ENCODE measurements around the gene PRRG3.

The PRRG3 gene

DNA sequence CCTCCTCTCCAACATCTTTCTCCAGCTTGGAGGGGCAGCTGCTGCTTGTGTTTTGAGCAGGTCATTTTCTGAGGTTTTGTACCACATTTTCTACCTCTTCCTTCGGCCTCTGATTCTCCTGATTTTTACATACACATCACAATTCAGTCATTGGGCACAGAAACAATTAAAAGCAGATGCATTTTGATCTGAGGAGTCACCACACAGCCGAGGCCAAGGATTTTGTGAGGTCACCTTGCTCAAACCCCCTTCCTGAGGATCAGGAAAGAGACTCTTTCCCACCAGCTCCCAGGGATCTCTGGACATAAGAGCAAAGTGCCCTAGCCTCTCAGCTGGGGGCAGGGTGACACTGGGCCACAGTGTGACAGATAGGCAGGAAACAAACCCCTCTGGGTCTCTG is 15.2 kb downstream of the PRRG3 start:
- DNase-seq = no peak

DNA sequence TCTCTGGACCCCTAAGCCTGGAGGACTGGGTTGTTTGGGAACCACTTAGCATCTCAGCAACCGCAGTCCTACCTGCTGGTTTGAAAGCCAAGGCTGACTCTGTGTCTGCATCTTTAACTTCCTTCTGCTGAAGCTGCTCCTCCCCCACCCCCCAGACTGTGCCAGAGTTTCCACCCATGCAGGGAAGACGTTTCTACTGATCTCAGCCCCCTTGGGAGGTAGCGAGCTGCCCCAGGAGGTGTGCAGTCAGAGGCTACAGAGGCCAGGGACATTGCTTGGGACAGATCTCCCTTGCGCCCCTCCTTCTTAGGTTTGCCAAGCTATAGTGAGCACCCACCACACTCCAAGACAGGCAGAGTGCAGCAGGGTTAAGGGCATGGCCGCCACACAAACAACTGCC is 15.9 kb downstream of the PRRG3 start:
- no peak for DNase-seq

DNA sequence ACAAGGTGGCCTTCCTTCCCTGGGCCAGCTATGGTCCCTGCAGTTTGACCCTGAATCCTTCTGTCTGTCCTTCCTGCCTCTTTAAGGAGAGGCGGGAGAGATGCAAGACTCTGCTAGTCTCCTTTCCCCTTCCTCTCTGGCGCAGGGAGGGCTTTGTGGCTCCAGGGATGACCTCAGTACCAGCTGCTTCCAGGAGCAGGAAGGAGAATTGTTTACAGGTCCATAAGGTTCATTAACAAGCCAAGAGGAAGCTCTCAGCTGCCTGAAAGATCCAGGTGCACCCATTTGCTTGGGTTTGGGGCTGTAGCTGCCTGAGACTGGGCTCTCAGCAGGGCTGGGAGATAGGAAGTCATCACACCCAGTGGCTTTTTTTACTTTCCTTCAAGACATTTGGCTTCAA is 16.5 kb downstream of the PRRG3 start:
- DNase-seq = no peak

DNA sequence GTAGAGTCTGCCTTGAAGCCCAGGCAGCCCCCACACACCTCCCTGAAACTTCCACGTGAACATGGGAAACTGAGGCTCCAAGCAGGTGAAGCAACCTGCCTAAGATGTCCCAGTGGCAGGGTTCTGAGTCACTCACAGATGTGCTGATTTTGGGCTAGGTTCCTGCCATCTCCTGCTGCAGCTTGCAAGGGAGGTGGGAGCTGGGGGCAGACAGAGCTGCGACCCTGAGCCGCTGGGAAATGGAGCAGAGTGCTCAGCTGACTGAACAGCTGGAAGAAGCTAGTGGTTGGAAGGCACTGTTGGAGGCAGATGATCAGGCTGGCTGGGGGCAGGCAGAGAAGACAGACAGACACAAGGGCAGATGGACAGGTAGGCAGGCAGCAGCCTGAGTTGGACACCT is 17.0 kb downstream of the PRRG3 start:
- DNase-seq = no peak

DNA sequence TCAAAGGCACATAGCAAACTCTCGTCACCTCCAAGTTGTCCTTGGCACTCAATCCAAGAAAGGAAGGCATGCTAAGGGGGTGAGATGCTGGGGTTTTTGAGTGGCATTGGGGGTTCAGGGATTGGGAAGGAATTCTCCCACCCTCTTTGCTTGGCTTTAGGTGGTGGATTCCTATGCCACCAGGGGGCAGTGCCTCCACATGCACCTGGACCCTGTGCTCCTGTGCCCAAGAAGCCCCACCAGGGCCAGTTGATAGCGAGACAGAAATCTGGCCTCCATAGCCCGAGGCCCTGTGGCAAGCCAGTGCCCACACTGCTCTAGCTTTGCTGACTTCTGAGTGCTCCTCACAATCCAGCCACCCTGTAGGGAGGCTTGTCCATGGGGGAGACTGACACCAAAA is 18.6 kb downstream of the PRRG3 start:
- no peak for DNase-seq

DNA sequence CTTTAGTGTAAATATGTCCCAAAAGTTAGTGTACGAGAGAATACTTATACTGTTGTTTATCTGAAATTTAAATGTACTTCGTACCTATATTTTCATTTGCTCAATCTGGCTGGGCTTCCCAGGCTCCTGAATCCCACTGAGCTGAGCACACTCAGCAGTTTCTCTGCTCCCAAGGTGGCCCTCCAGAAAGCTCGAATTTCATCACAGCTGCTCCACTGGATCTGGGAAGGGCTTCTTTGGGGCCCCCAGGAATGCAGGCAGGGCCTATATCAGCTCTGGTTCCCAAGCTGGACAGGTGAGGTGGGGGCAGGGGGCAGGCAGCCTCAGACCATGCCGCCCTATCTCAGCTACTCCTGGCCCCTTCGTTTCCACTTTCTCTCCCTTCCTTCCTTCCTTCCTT is 19.1 kb downstream of the PRRG3 start:
- DNase-seq = no peak

DNA sequence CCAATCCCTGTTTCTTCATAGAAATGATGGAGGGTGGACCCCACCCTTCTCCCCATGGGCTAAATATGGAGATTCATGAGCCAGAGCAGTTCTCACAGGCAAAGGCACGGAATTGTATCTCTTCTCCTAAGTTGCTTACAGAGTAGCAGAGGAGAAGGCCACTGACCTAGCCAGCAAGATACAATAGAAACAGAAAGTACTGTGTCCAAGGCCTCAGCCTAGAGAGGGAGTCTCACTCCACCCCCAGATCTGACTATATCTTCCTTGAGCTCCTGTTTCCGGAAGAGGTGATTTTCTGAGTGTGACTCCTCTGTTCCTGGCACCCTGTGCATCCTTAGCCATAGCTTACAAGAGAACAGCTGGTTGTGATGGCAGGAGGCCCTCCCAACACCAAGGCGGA is 20.5 kb downstream of the PRRG3 start, which contains the start of gene FATE1:
Gene FATE1, plus strand, starts transcription at position 284 of the 400 bp plus-strand sequence. Its CDS starts 85 bp downstream, at position 369.
- no peak for DNase-seq

DNA sequence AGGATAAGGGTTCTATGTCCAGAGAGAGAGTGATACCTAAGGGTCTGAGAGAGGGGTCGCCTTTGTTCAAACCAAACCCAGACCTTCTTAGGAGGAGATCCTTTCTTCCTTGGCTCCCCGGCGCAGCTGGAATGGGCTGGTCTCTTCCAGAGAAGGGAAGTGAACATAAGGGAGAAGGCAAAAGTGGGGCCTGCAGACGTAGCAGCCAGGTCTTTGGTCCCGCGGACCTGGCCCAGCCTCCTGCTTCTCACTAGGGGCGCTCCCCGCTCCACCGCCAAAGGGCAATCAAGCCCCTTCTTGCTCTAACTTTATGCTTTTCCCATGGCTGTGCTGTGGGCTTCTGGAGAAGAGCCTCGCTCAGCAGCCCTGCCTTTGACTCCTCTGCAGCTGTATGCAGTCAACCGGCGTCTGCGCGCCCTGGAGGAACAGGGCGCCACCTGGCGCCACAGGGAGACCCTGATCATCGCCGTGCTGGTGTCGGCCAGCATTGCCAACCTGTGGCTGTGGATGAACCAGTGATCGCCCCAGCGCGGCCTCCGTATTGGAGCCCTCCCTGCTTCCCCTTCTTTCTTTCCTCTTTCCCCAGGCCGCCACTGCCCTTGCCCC is 27.1 kb downstream of the PRRG3 start:
- DNase-seq = no peak

DNA sequence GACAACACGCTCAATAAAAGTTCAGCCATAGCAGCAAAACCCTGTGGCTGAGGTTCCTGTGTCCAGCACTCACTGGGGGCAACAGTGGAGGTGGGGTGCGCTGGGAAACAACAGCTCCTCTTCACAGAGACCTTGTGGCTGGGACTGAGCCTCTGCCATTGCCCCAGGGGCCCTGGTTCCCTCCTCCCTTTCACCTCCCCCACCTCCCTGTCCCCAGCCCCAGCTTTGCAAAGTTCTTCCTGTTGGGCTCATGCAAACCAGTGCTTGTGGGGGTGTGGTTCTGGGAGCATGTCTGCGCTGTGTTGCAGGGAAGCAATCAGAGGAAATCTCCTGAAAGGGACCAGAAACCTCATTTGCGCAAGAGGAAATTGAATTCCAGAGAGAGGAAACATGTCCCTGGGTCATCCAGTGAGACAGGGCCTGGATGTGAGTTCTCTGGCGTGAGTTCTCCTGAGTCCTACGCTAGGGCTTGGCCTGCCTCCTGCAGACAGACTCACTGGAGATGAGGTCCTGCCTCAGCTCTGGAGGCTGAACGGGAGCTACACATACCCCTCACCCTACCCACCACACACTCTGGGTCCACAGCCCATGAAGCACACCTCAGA is 28.0 kb downstream of the PRRG3 start:
- DNase-seq = no peak

DNA sequence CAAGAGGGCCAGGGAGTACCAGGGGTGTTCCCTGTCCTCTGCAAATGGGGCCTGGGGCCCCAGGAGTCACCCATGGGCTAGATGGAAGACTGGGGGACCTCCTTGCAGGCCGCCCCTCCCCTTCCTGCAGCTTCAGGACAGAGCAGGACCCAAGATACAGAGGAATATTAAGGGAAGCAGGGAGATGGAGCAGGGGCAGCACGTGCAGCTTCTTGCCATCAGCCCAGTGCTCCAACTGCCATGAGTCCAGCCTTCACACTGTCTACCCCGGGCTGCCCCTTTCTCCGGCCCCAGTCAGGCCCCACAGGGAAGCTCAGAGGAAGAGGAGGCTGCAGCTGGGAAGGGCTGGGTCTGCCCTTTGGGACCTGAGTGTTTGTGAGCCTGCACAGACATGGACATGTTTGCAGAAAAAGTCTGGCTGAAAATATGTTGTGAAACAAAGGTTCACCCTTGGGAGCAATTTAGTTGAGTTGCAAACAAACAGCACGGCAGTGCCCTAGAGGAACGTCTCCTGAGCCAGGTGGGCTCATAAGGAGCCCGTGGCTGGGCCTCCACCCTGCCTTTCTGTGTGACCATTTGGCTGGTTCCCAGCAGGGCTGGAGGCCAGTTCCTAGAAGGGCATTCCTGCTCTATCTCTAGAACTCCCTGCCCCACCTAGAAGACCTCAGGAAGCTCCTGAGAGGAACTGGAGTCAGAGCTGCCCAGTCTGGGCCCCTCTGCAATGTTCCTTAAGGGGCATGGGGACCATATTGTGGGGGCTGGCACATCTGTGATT is 29.5 kb downstream of the PRRG3 start:
- no peak for DNase-seq

DNA sequence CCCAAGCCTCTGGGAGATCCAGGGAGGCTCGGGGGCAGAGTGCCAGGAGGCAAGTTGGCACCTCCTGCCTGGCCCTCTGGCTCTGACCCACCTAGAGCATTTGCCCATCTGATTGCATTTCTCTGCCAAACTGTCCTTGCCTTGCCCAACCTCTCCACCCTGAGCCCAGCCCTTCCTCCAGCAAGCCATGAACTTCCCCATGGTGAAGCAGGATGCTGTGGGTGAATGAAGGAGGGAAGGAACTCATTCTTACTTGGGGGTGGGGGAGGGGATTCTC is 30.0 kb downstream of the PRRG3 start:
- DNase-seq = no peak

DNA sequence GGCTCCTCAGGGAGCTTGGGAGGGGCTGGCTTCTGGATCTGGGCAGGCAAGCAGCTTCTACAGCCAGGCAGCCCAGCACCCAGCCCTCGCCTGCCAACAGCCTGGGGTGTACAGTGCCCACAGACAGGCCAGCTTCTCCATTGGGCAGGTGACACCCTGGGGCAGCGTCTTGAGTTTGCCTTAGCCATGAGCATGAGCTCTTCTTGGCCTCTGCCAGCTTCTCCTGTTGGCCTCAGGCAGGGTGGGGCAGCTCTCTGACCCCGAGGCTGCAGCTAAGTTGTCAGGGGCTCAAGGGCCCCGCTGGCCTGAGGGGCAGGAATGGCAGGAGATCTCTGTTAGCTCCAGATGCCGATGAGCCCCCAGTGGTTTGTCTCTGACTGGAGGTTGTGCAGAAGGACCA is 31.5 kb downstream of the PRRG3 start:
- DNase-seq = no peak

DNA sequence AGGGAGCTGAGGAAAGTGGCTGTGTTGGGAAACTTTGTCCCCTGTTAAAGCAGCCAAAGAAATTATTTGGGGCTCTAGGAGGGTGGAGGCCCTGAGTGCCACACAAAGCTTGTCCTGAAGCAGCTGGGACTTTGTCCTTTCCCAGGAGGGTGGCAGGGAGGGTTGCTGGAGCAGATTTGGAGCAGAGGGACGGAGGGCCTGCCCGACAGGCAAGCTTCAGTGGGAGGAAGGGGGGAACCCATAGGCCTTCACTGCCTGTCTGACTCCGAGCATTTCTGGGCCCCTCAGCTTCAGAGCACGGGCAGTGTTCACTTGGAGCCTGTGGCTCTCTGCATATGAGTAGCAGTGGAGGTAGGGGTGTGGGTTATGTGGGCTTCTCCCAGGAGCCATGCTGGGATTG is 32.1 kb downstream of the PRRG3 start:
- DNase-seq = no peak

DNA sequence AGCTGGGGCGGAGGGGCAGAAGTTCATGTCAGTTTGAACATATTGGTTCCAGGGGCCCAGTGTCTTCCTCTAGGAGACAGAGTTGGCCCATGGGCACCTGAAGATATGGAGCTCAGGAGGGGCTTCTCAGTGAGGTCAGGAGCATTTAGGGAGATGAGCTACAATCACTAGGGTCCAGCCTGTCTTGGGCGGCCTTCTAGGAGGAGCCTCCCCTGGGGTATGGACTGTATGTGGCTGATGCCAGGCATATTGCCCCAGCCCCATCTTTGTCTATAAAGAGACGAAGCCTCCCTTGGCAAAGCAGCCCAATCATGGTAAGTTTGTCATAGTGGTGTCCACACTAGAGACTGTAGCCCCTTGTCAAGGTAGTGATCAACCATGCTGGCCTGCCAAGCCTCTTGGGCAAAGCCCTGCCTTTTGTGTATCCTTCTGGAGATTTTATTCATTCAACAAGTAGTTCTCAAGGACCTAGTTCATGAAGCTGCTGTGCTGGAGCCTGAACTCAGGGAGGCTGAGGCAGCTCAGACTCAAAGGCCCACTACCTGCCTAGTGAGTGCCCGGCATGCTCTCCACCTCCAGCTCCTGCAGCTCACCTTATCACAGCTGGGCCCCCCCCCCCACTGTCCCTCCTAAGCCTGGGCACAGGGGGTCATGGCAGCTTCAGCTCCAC is 33.9 kb downstream of the PRRG3 start:
- DNase-seq = no peak

DNA sequence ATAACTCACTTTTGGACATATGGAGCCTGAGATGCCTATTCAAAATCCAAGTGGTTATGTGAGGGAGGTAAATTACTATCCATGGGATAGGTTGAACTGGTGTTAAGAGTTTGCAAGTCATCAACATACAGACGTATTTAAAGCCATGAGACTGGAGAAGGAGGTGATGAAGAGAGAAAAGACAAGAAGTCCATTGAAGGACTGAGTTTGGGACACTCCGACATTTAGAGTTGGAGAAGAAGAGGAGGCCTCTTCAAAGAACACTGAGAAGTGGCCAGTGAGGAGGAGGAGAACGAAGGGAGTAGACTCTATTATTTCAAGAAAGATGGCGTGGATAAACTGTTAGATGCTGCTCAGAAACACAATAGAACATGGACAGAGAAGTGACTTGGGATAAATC is 39.2 kb downstream of the PRRG3 start, which contains the start of gene CNGA2:
Gene CNGA2, plus strand, starts transcription at position 301 of the 400 bp plus-strand sequence. CDS start 3,738 bp downstream, outside the sequence.
- no peak for DNase-seq

DNA sequence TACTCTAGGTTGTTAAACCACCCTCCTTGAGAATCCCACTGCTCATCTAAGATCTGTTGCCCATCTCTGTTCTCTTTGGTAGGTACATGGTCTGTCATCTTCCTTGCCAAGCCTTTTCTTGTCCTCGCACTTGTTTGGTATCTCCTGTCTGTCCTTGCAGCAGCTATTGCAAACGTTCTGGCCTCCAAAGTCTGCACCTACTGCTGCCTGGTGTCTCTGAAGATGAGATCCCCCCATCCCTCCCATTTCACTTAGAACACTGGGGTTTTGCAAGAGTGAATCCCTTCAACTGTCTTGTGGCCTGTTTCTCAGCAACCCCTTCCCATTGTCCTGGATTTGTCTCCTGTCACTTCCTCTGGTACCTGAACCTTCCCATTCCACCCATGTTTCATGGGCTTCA is 40.0 kb downstream of the PRRG3 start:
- no peak for DNase-seq

DNA sequence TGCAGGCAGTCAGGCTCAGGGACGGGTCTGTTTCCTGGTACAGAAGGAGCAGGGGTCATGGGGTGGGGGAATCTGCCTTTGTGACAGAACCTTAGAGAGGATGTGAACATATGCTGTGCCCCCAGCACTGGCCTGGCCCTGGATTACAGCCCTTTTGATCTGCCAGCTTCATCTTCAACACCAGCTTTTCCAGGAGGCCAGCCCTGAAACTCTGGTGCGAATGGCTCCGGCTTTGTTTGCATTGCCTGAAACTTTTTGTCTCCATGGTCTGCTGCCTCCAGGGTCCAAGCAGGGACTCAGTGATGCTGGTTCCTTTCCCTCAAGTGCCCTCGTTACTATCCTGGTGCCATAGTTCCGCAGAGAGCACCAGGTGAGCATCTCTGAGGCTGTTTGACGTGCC is 41.4 kb downstream of the PRRG3 start:
- no peak for DNase-seq

DNA sequence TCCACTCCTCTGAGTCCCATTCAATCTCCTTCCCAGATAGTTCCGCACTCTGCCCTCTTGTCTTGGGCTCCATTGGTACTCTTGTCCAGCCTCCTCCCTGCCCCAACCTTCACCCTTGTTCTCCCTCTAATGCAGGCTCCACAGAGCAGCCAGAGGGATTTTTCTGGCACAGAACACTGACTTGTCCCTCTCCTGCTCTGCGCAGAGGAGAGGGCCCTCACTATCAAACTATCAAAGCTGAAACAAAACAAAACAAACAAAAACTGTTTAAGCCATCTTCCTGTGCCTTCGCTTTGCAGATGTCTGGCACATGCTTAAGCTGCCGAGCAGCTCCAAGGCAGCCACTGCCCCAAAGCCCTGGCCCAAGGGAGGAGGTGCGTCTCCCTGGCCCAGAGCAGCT is 42.2 kb downstream of the PRRG3 start:
- DNase-seq = no peak

DNA sequence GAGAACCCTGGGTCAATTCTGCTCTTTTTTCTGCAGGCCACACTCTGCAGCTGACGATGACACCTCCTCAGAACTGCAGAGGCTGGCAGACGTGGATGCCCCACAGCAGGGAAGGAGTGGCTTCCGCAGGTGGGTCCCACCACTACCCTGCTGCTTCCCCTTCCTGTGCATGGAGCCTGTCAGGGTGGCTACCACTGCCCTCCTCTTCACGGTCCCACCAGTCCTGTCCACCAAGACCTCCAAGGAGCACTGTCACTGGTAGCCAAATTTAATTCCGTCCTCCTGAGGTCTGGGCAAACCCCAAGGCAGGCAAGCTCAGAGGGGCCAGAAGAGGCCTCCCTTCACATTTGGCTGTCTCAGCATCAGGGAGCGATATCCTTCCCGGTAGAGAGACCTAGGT is 43.5 kb downstream of the PRRG3 start:
- DNase-seq = no peak

DNA sequence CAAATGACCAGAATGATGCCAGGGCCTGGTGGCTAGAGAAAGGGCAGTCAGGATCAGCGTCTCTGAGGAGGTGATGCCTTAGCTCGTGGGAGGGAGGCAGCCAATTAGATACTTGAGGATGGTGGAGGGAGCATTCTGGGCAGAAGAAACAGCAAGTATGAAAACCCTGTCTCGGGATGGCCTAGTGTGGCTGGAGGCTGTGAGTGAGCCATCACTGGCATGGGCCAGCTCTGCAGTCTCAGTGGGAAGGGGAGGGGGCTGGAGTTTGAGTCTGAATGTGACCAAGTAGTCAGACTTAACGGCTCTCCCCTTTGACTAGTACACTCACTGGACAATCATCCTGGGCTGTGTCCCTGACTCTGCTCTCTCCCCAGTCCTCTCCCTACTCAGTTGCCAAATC is 46.3 kb downstream of the PRRG3 start:
- no peak for DNase-seq

DNA sequence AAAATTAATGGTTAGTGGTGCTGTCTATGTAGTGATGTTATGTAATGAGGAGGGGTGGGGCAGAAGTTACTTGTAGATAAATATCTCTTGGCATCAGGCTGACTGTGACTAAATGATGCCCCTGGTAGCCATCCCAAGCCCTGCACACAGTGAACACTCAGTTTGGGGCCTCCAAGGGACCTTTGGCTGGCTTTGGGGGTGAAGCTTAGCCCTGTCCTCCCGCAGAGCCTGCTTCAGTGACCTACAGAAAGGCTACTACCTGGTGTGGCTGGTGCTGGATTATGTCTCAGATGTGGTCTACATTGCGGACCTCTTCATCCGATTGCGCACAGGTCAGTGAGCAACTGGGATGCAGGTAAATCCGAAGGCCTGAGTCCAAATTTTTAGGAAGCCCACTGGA is 47.1 kb downstream of the PRRG3 start:
- DNase-seq = no peak

DNA sequence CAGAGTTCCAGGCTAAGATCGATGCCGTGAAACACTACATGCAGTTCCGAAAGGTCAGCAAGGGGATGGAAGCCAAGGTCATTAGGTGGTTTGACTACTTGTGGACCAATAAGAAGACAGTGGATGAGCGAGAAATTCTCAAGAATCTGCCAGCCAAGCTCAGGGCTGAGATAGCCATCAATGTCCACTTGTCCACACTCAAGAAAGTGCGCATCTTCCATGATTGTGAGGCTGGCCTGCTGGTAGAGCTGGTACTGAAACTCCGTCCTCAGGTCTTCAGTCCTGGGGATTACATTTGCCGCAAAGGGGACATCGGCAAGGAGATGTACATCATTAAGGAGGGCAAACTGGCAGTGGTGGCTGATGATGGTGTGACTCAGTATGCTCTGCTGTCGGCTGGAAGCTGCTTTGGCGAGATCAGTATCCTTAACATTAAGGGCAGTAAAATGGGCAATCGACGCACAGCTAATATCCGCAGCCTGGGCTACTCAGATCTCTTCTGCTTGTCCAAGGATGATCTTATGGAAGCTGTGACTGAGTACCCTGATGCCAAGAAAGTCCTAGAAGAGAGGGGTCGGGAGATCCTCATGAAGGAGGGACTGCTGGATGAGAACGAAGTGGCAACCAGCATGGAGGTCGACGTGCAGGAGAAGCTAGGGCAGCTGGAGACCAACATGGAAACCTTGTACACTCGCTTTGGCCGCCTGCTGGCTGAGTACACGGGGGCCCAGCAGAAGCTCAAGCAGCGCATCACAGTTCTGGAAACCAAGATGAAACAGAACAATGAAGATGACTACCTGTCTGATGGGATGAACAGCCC is 48.6 kb downstream of the PRRG3 start:
- DNase-seq = no peak

DNA sequence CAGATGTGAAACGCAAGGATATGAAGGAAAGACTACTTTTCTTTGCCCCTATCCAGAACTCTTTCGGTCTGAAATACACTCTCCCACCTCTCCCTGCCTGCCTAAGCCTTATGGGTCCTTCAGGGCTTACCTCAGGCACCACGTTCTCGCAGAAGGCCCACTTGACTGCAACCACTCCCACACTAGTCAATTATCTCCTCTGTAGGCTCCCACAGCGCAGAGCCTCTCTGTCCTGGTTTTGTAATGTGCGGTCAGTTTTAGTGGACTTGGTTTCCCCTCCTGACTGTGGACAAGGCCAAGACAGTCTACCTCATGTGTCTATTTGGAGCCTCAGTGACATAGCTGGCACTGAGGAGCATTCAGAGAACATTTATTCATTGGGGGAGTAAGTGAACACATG is 50.4 kb downstream of the PRRG3 start:
- DNase-seq = peak; percentile 24
